Stimulated activated CD4-positive, alpha-beta T cell treated with anti-CD3 and anti-CD28 coated beads, Interleukin-1b, Interleukin-23, amount 100 ng/mL, for 48 hours (primary cell): Measurements from ENCODE around the gene NR2F6.
"Not testable (repeated sequence)": the region's sequence is repeated elsewhere in the genome, so short reads cannot be mapped to it uniquely, and the experiment has no call there.

Source experiments
- DNase-seq: peaks from one replicate; pipeline ENCODE4 v3.0.0-alpha.2; 2020

The NR2F6 gene

GRCh38 chr19:17245535-17245984 is at the start of gene NR2F6:
Gene NR2F6, minus strand, starts transcription at chr19:17245919. Its CDS starts 699 bp downstream, at chr19:17245220.
- no peak for DNase-seq

GRCh38 chr19:17294051-17294891 is 48.6 kb upstream of the NR2F6 start:
- DNase-seq: peak; percentile 69

GRCh38 chr19:17293605-17294004 is 47.9 kb upstream of the NR2F6 start:
- no peak for DNase-seq

- DNase-seq: peak; percentile 79
Observed at GRCh38 chr19:17292301-17293074, 46.8 kb upstream of the NR2F6 start.

GRCh38 chr19:17289489-17289888 is 43.8 kb upstream of the NR2F6 start:
- DNase-seq: peak; percentile 73

- no peak for DNase-seq
Observed at GRCh38 chr19:17286752-17287151, 41.0 kb upstream of the NR2F6 start.

- DNase-seq: no peak
Observed at GRCh38 chr19:17286263-17286662, 40.5 kb upstream of the NR2F6 start.

GRCh38 chr19:17285415-17286135 is 39.9 kb upstream of the NR2F6 start:
- no peak for DNase-seq

GRCh38 chr19:17283504-17283996 is 37.8 kb upstream of the NR2F6 start:
- no peak for DNase-seq

- DNase-seq: peak; percentile 84
Observed at GRCh38 chr19:17282488-17283125, 36.9 kb upstream of the NR2F6 start.

GRCh38 chr19:17281391-17282304 is 35.9 kb upstream of the NR2F6 start, which contains the start of gene ANKLE1:
Gene ANKLE1, plus strand, starts transcription at chr19:17281901. Its CDS starts 20 bp downstream, at chr19:17281921.
- DNase-seq: peak; percentile 39

- DNase-seq: no peak
Observed at GRCh38 chr19:17279436-17279835, 33.7 kb upstream of the NR2F6 start.

GRCh38 chr19:17275441-17276175 is 29.9 kb upstream of the NR2F6 start:
- no peak for DNase-seq

- DNase-seq: not testable (repeated sequence)
Observed at GRCh38 chr19:17274892-17275291, 29.2 kb upstream of the NR2F6 start.

- DNase-seq: no peak
Observed at GRCh38 chr19:17268754-17269153, 23.0 kb upstream of the NR2F6 start.

- peak; percentile 97 for DNase-seq
Observed at GRCh38 chr19:17266975-17267788, 21.5 kb upstream of the NR2F6 start, which contains the start of gene BABAM1. Gene BABAM1, plus strand, starts transcription at chr19:17267443. Its CDS starts 1,364 bp downstream, at chr19:17268807.

- no peak for DNase-seq
Observed at GRCh38 chr19:17266589-17266974, 20.9 kb upstream of the NR2F6 start.

- no peak for DNase-seq
Observed at GRCh38 chr19:17266026-17266425, 20.3 kb upstream of the NR2F6 start.

GRCh38 chr19:17264641-17264979 is 18.9 kb upstream of the NR2F6 start, which contains the start of gene USHBP1:
Gene USHBP1, minus strand, starts transcription at chr19:17264745. Its CDS starts 446 bp downstream, at chr19:17264299.
- DNase-seq: no peak
